Inflammatory macrophage treated with lipopolysaccharide for 4 hours (primary cell): Measurements from ENCODE around the gene SSH2.
"Not testable (repeated sequence)": the region's sequence is repeated elsewhere in the genome, so short reads cannot be mapped to it uniquely, and the experiment has no call there.

ENCODE experiments used
- DNase-seq: peaks from one replicate; pipeline ENCODE4 v3.0.0-alpha.2; 2020

SSH2 gene

DNA sequence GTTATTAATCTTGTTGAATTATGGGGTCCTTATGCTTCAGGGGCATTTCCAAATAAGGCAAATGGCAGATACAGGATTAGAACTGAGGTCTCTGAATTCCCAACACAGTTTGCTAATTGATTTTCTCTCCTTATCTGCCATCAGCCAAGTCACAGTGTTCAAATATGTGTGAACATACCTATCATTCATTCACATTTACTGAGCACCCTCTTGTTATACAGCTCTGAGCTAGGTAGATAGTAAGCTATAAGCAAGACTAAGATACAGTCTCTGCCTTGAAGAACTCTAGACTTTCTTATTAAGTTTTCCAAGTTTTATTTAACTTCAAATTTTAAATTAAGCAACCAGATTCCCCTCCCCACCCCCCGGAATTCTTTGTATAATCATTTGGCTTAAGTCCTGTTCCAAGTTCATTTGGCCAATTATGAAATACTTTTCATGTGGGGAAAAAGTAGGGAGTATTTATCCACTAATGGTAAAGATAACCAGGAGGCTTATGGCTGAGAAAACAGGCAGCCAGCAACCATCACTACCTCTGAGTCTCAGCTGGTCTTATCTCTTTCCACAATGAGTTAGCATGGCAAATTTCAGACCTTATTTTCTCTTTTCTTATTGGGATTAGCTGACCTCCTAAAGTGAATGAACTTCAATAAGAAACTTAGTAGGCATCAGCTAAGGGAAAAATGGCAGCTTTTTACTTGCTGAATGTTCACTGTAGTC, 275.9 kb downstream of the SSH2 start:
- no peak for DNase-seq

DNA sequence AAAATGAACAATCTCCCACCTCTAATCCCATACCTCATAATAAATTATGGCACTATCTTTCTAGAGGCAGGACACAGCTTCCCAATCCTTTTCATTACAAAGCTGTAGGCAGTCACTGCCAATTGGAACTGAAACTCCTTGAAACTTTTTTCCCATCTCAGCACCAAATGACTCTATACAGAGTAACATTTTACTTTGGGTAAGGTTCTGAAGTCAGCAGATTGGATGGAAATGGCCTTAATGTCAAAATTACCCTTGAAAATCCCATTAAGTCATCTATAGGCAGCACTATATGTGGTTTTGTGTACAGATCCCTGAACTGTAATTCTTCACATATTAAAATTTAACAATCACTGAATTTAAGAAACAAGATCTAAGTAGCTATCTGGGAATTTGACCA, 277.1 kb downstream of the SSH2 start:
- peak; percentile 48 for DNase-seq

DNA sequence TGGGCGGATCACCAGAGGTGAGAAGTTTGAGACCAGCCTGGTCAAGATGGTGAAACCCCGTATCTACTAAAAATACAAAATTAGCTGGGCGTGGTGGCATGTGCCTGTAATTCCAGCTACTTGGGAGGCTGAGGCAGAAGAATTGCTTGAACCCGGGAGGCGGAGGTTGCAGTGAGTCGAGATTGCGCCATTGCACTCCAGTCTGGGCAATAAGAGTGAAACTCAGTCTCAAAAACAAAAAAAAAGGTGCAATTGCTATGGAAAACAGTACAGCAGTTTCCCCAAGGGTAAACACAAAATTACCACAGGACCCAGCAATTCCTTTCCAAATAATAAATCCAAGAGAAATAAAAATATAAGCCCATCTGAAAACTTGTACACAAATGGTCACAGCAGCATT, 278.1 kb downstream of the SSH2 start:
- DNase-seq, result not testable (repeated sequence)

DNA sequence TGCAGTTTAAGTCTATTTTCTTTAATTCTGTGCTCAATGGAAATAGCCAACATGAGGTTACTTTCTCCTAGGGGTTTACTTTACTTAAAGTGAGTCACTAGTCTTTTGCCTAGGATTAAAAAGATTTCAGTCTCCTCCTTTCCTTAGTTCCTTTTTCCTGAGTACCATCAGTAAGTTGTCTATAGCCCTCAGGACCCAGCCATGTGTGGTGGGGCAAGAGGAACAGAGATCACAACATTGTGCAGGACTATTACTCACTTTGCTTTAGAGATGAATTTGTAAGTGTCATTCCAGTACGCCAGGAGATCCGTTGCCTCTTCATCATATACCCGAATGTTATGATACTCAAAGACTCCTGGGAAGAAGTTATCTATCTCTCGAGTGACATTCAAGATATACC, 279.6 kb downstream of the SSH2 start:
- peak; percentile 79 for DNase-seq

DNA sequence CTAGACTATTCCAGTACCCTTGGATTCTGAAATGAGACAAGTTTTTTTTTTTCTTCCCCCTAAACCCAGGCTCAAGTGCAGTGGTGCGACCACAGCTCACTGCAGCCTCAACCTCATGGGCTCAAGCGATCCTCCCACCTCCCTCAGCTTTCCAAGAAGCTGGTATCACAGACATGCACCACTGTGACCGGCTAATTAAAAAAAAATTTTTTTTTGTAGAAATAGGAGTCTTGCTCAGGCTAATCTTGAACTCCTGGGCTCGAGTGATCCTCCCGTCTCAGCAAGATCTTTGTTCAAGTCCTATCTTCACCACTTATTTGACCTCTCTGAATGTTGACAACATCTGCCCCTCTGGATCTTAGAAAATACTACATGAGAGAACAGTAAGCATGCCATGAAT, 280.7 kb downstream of the SSH2 start:
- no peak for DNase-seq

DNA sequence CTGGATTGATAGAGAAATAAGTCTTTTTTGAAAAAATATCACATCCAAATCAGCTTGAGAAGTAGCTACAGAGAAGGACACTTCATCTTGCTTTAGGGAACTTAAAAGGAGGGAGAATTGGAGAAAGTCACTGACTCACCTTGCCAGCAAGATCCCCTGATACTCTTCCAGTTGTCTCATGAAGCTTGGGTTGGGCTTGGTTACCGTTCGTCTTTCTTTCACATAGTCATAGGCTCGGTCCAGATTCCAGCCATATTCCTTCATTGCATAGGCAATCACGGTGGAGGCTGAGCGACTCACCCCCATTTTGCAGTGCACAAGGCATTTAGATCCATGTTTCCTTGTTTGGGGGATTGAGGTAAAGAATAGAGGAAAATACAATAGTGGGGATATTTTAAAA, 282.0 kb downstream of the SSH2 start:
- DNase-seq, result no peak

DNA sequence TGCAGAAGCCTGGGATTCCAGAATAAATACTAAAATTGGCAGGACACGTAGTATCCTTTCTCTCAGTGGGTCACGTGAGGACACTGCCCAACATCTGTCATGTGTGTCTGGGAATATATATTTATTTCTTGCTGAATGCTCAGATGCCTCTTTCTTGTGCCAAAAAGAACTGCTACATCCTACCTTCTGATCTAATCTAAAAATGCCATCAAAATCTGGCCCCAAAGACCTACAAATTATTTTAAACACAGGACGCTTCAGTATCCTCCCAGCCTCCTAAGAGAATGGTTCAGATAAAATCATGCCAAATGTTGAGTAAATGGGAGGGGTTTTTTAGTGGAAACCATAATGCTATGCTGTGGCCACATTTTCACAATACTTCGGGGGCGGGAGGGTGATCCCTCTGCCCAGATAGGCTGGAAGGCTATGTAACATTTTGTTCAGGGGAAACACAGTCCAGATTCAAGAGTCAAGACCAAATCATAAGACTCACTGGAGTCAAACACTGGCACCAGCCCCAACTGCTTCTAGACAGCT, 284.4 kb downstream of the SSH2 start:
- peak; percentile 91 for DNase-seq

DNA sequence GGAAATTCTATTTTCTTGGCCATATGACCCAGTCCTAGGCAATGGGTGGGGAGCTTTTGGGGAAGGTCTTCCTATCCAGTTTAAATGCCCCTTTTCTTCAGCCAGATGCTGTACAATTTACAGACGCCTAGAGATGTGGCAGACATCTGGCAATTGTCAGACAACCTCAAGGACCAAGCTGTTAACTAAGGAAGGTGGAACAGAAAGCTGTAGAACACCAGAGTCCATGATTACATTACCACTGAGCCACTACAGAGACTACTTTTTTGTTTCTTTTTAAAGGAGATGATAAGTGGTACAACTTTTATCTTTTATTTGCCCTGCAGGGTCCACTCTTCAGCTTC, 286.2 kb downstream of the SSH2 start:
- DNase-seq, result no peak

DNA sequence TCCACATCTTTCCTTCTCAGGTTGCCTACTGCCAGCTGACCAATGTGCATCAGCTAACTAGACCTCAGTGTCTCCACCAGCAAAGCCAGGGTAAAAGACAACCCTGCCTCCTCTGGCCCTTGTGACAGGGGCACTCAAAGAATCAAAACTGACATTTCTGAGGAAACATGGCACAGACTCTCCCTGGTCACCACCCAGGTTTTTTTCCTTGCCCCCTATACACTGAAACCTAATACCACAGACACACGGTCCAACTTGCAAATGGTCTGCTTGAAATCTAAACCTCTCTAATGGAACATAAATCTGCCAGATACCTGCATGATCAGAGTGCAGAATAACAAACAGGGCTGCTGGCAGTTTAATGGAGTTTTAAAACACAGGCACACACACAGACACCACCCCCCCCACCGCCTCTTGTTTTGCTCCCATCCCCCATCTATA, 287.8 kb downstream of the SSH2 start:
- DNase-seq, result no peak

DNA sequence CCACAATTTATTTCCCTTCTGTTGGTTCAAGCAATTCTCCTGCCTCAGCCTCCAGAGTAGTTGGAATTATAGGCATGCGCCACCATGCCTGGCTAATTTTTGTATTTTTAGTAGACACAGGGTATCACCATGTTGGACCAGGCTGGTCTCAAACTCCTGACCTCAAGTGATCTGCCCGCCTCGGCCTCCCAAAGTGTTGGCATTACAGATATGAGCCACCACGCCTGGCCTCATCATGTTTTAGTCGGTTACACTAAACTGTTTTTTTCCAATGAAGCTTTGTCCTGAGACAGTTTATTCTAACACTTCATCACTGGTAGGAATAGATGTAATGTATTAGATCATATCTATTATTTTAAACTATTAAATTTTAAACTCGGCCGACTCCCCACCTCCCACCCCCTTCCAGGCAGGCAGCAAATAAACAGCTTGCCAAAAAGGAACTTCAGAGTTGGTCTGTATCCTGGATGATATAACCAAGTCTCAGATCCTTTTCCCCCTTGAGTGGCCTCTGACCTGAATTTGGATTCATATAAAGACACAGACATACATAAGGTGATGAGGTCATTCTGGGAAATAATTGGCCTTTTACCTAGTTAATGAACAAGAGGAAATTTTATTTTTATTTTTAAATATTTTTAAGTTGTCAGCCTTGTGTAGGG, 288.9 kb downstream of the SSH2 start:
- DNase-seq, result peak; percentile 68

DNA sequence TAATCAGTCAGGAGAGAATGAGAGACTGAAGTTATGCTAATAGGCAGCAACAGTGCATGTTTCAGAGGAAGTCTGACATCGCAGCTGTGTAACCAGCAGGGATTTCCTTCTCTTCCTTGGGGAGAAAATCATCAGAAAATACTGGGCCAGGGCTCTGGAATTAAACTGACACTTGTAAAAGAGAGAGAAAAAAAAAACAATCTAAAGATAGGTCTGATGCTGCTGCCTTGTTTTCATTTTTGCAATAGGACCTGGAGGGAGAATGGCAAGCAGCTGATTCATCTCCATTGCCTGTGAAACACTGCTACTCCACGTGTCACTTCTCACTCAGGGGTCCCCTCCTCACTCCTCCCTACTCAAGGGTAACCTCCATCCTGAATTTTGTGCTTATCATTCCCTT, 289.6 kb downstream of the SSH2 start:
- no peak for DNase-seq

DNA sequence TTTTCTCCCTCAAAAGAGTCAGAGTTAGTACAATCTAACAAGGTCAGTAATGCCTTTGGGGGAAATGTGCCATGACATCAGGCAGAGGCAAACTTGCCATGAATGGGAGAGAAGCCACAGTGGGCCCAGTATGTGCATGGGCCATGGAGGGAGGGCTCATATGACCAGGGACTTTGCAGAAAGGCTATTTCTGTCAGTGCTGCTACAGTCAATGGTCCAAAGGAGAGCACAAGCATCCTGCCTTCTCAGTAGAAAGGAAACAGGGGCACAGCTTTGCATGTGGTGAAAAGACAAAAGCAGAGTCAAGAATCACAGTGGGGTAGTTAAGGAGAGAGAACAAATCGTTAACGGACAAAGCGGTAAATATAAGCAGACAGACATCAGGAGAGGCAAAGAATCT, 296.1 kb downstream of the SSH2 start:
- DNase-seq, result no peak

DNA sequence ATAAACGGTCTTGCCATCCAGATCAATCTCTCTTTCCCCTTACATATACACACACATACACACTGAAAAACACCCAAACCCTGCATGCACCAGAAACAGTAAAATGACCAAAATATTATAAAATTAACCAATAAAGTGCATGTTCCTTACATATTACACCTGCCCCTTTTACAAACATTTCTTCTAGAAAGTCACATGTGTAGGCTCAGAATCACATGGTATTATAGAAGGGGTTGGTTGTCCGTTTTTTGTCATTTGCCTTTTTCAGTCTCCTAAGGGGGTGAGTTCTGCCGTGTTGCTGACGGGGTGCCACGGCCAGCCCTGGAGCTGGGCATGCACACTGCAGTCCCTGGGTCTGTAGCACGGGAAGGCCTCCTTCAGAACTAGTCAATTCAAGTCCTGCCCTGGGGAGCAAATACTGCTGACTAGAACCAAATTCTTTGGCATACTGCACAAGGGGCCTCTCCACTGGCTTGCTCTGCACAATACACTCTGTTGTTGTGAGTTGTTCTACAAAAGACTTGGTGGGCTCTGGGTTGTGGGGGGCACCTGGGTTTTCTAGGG, 299.3 kb downstream of the SSH2 start:
- no peak for DNase-seq

DNA sequence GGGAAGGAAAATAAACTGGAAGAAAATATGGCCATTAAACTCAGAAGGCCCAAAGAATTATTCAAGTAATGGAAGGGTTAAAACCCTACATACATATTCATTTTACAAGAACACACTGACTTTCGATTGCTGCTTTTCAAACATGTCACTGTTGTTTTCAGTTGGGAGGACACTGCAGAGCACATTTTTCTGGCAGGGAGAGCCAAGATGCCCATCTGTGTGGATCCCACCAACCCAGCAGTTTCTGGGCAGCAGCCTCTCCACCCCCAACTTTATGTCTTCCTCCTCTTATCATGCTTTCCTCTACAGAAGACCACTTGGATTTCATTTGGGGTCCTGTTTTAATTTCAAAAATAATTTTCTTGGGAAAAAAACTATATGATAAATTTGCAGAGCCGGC, 300.2 kb downstream of the SSH2 start:
- DNase-seq, result no peak

DNA sequence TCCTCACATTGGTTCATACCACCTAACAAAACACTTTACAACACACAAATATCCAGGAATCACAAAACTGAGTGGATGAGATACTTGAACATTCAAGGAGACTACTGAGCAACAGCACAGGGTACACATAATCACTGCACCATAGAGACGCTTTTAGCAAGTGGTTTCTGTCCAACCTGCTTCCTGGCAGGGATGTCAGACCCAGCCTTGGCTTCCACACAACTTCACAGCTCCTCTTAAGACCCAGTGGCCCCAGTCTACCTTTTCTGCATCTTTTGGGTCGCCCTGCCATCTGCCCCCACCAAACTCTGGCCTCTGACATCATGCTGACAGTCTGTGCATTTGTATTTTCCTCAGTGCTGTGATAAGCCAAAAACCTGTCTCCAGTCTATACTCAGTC, 301.4 kb downstream of the SSH2 start:
- DNase-seq, result no peak

DNA sequence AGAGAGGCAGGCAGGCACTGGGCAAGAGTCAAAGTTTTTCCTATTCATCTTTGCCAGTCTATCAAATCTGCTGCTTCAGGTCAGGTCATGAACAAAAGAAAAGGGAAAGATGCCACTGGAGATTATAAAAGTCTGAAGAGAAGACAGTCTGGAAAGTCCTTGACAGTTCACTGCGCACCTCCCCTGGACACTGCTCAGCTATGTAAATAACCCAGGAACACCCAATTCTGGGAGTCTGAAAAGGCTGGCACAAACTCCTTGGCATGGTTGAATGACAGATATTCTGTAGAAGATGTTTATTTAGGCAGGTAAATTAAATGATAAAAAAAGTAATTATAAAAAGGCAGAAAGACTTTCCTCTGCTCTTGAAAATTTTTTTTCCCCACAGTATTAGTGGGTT, 302.1 kb downstream of the SSH2 start:
- DNase-seq, result no peak

DNA sequence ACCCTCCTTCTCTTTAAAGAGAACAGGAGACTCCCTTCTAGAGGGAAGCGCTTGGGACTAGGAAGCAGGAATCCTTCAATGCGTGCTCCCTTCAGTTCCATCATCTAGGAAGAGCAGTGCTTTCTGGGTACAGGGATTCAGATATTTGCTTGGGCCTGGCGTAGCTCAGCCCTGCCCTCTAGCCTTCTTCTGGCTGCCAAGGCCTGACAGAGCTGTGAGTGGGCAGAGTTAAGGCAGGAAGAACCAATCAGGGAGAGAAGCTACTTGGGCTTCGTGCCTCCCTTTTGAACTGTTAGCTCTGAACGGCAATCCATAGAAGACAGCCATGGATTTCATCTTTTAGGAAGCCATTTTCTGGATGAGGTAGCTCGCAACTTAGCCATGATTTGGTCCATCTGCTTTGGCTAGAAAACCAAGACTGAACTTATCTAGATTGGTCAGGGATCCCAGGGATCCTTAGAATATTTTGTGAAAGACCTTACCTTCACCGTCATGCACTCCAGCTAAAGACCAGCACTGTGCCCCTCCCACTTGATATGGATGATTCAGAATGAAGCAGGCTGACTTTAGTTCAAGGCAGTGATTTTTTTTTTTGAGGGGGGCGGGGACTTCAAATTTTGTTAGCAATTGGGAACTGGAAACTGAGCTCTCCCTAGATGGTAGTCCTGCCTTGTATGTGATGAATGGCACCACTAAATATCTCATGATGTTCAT, 304.8 kb downstream of the SSH2 start:
- no peak for DNase-seq

DNA sequence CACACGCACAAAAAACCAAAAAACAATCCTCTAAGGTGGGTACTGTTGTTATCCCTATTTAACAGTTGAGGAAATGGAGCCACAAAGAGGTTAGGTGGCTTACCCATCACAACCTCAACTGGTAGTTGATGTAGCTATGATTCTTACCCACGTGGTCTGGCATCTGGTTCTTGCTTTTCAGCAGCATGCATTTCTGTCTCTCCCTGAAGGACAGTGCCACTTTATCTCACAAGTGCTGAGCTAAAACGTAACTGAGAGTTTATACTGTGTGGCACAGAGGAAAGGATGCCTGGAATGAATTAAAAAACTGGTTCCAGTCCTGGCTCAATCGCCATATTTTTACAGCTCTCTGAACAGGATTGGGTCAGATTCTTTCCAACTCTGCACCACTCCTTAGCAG, 305.4 kb downstream of the SSH2 start:
- no peak for DNase-seq

DNA sequence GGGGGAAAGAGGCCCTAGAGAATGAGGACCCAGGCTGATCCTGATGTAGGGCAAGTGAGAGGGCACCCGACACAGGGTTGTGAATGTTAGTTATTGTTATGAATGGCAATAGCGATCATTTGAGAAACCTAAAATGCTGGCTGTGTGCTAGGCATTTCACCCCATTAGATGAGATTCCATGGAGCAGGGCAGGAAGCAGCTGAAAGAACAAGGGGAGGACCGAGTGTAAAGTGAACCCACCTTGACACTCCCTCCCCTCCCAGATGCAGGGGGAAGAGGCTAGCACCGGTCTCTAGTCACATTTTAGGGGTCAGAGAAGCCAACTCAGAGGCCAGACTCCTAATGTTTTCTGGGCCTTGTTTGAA, 306.8 kb downstream of the SSH2 start:
- DNase-seq, result no peak

DNA sequence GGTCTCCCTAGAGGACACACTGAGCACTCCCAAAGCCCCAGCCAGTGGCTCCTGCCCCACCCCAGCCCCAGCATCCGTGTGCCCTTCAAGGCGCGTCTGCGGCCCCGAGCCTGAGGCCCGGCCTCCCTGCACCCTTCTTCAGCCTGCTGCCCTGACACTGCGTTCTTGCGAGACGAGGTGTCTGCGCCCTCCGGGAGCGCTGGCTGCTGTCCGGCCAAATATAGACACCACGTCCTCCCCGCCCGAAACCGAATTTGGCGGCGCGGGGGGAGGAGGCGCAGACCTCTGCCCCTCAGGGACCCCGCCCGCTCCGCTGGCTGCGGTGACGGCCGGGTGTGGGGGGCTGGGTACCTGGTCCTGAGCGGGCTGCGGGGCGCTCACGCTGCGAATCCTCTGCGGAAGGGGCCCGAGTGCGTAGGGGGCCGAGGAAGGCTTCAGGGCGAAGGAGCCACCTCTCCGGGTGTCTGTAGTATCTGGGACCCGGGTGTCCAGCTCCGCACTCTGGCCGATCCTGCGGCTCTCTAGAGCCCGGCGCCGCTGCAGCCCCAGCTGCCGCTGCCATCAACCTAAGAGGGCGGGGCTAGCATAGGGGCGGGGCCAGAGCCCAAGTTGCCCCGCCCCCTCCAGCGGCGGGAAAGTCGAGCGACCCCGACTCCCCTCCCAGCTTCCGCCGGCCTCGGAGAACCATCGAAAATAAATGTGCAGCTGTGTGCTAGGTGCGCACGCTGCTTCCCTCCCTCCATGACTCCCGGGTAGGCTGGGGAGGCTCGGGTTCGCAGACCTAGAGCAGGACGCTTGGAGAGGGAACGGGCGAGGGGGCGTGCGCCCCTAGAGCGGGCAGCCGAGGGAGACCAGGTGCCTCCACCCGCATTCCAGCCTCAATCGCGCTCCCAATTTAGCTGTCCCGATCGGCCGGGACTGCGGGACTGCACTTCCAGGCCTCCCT, 307.4 kb downstream of the SSH2 start, which contains the start of gene CORO6:
TSS of gene CORO6 (minus strand) at position 576 of the 946 bp plus-strand sequence. CDS start 1,491 bp downstream, outside the sequence.
- no peak for DNase-seq

DNA sequence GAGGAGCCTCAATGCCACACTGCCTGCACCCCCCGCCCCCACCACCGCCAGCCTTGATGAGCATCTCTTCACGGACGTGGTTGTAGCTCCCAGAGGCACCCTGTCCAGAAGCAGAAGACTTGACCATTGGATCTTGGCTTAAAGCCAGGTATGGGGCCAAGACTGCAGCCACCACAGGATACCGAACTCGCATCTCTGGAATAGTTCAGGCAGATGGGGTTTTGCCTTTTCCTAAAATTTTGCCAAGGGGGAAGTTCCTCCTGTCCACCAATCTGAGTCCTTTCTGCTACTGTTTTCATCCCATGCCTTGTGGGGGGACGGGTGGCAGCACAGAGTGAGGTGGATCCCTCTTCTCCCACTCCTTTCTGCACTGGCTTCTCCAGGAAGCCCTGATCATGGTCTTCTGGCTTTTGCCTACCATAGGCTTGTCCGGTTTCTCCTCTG, 308.3 kb downstream of the SSH2 start:
- no peak for DNase-seq

DNA sequence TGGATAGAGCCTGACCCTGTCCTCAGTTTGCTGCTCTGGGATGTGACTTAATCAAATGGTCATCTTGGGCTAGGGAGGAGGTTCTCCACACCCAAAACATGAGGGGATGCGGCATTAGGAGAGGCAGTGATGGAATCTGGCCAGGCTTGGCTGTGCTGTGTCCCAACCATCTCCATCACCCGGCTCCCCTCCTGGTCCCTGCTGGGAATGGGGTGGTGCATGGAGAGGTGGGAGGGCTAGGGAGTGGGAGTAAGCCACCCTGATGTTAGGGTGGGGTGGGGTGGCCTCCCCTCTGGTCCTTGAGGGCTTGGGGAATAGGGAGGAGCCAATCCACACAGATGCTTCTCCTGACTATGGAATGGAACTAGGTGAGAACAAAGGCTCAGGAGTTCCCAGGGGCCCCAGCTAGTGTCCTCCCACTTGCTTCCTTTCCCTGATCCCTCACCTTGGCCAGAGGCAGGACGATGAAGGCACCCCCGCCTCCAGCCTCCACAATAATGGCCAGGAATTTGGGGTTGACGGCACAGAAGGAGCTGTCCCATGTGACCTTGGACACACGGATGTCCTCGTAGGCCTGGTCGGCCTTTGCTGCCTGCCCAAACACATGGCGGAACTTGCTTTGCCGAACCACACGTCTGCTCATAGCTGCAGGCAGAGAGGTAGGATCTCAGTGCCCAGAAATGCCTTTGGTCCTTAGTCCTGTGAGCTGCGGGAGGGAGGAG, 309.1 kb downstream of the SSH2 start:
- DNase-seq, result no peak
